Memory B cell (primary cell): ENCODE measurements around the gene SLC12A9.
A peak's percentile ranks its signal among the peaks of the same experiment; 100 is the strongest.

ENCODE experiments used
- ATAC-seq: fragments of 150-1000 bp; cut with Tn5 transposase; 2 replicates; pipeline ENCODE4 v1.10.0; 2021; ENCODE audit warnings: low read depth, mild to moderate bottlenecking, moderate library complexity
- DNase-seq, 2 donors: peaks; one replicate each; pipeline ENCODE4 v3.0.0; 2022; ENCODE audit warnings: low spot score in 2 of 2
- H3K27ac Mint-ChIP-seq: one replicate; pipeline ENCODE4 v1.8.0; 2022; ENCODE audit warnings: mild to moderate bottlenecking, moderate library complexity, mixed read lengths
- H3K27me3 Mint-ChIP-seq: one replicate; pipeline ENCODE4 v1.8.0; 2022; ENCODE audit warnings: mixed read lengths
- H3K36me3 Mint-ChIP-seq: one replicate; pipeline ENCODE4 v1.8.0; 2022; ENCODE audit warnings: mild to moderate bottlenecking, mixed read lengths
- H3K4me1 Mint-ChIP-seq: one replicate; pipeline ENCODE4 v1.8.0; 2022; ENCODE audit warnings: mixed read lengths
- H3K4me3 Mint-ChIP-seq: one replicate; pipeline ENCODE4 v1.8.0; 2022; ENCODE audit warnings: mild to moderate bottlenecking, moderate library complexity, mixed read lengths
- H3K9me3 Mint-ChIP-seq: one replicate; pipeline ENCODE4 v1.8.0; 2022; ENCODE audit warnings: mixed read lengths

Gene SLC12A9

GRCh38 chr7:100861616-100861985, 9.1 kb downstream of the SLC12A9 start:
- H3K36me3 Mint-ChIP-seq = peaks cover 33% of the 10 kb centered on the region
- peaks cover 4% of the 10 kb centered on the region for H3K4me1 Mint-ChIP-seq
- H3K4me3 Mint-ChIP-seq = no peak overlapping the region
- no peak for ATAC-seq
- H3K27ac Mint-ChIP-seq = no peak overlapping the region
- H3K9me3 Mint-ChIP-seq = no peaks in the 10 kb centered on the region
- H3K27me3 Mint-ChIP-seq = no peaks in the 10 kb centered on the region
- DNase-seq = no peak

- DNase-seq = no peak
- Mint-ChIP-seq H3K27me3 (no peaks in the 10 kb centered on the region), H3K4me3 (no peak overlapping the region), H3K4me1 (peaks cover 12% of the 10 kb centered on the region), H3K9me3 (no peaks in the 10 kb centered on the region), H3K27ac (no peak overlapping the region), H3K36me3 (peaks cover 26% of the 10 kb centered on the region)
- no peak for ATAC-seq
These were observed 11.0 kb downstream of the SLC12A9 start for GRCh38 chr7:100863406-100863950.

- Mint-ChIP-seq H3K27ac (no peak overlapping the region), H3K9me3 (no peaks in the 10 kb centered on the region), H3K4me1 (peaks cover 12% of the 10 kb centered on the region), H3K36me3 (peaks cover 25% of the 10 kb centered on the region), H3K4me3 (no peak overlapping the region), H3K27me3 (no peaks in the 10 kb centered on the region)
- ATAC-seq (no peak), DNase-seq (no peak)
These were observed 11.8 kb downstream of the SLC12A9 start for GRCh38 chr7:100864263-100864845.

- DNase-seq (no peak), ATAC-seq (no peak)
- Mint-ChIP-seq H3K4me3 (no peak overlapping the region), H3K4me1 (peaks cover 10% of the 10 kb centered on the region), H3K27ac (no peak overlapping the region), H3K27me3 (no peaks in the 10 kb centered on the region), H3K36me3 (peaks cover 17% of the 10 kb centered on the region), H3K9me3 (no peaks in the 10 kb centered on the region)
These were observed 12.9 kb downstream of the SLC12A9 start for GRCh38 chr7:100865372-100865911.

GRCh38 chr7:100865938-100866728, 13.6 kb downstream of the SLC12A9 start:
- H3K27ac Mint-ChIP-seq = no peak overlapping the region
- H3K27me3 Mint-ChIP-seq = no peaks in the 10 kb centered on the region
- H3K4me1 Mint-ChIP-seq = peaks cover 8% of the 10 kb centered on the region
- DNase-seq = no peak
- H3K4me3 Mint-ChIP-seq = peak overlapping the region; percentile 90
- ATAC-seq = no peak
- H3K36me3 Mint-ChIP-seq = peaks cover 13% of the 10 kb centered on the region
- no peaks in the 10 kb centered on the region for H3K9me3 Mint-ChIP-seq

- H3K36me3 Mint-ChIP-seq = peaks cover 14% of the 10 kb centered on the region
- H3K4me3 Mint-ChIP-seq = peak overlapping the region; percentile 90
- ATAC-seq (no peak), DNase-seq (no peak)
- no peaks in the 10 kb centered on the region for H3K27me3 Mint-ChIP-seq
- H3K9me3 Mint-ChIP-seq = no peaks in the 10 kb centered on the region
- peak overlapping the region; percentile 88 for H3K27ac Mint-ChIP-seq
- peaks cover 8% of the 10 kb centered on the region for H3K4me1 Mint-ChIP-seq
These were observed 14.2 kb downstream of the SLC12A9 start for GRCh38 chr7:100866729-100867039.

GRCh38 chr7:100867040-100867775, 14.7 kb downstream of the SLC12A9 start, which contains the start of gene TRIP6:
TSS of gene TRIP6 (plus strand) at chr7:100867387. CDS start at chr7:100867498, 111 bp downstream.
- Mint-ChIP-seq H3K27ac (peak within 1 kb of the TSS; percentile 88), H3K36me3 (peaks cover 15% of the 10 kb centered on the region), H3K9me3 (no peaks in the 10 kb centered on the region), H3K27me3 (no peaks in the 10 kb centered on the region), H3K4me1 (peaks cover 8% of the 10 kb centered on the region), H3K4me3 (peak within 1 kb of the TSS; percentile 90)
- no peak for DNase-seq
- ATAC-seq = peak; percentile 56

GRCh38 chr7:100867776-100868485, 15.4 kb downstream of the SLC12A9 start:
- peaks cover 13% of the 10 kb centered on the region for H3K36me3 Mint-ChIP-seq
- H3K27me3 Mint-ChIP-seq = no peaks in the 10 kb centered on the region
- no peak for DNase-seq
- ATAC-seq = no peak
- peak overlapping the region; percentile 78 for H3K4me3 Mint-ChIP-seq
- peak overlapping the region; percentile 88 for H3K27ac Mint-ChIP-seq
- H3K9me3 Mint-ChIP-seq = no peaks in the 10 kb centered on the region
- H3K4me1 Mint-ChIP-seq = peaks cover 8% of the 10 kb centered on the region

- Mint-ChIP-seq H3K4me3 (peak overlapping the region; percentile 99), H3K9me3 (peaks cover 1% of the 10 kb centered on the region), H3K27ac (peak overlapping the region; percentile 96), H3K4me1 (peaks cover 18% of the 10 kb centered on the region), H3K36me3 (peaks cover 16% of the 10 kb centered on the region), H3K27me3 (no peaks in the 10 kb centered on the region)
- ATAC-seq = no peak
- no peak for DNase-seq
These were observed 21.2 kb downstream of the SLC12A9 start for GRCh38 chr7:100873599-100874299.

- peaks cover 1% of the 10 kb centered on the region for H3K9me3 Mint-ChIP-seq
- no peak for ATAC-seq
- no peaks in the 10 kb centered on the region for H3K27me3 Mint-ChIP-seq
- peak overlapping the region; percentile 99 for H3K4me3 Mint-ChIP-seq
- peaks cover 18% of the 10 kb centered on the region for H3K36me3 Mint-ChIP-seq
- no peak for DNase-seq
- peak overlapping the region; percentile 96 for H3K27ac Mint-ChIP-seq
- H3K4me1 Mint-ChIP-seq = peaks cover 20% of the 10 kb centered on the region
These were observed 21.7 kb downstream of the SLC12A9 start for GRCh38 chr7:100874300-100874576.

GRCh38 chr7:100874577-100875355, 22.3 kb downstream of the SLC12A9 start, which contains the start of gene SRRT:
TSS of gene SRRT (plus strand) at chr7:100875103. CDS start at chr7:100875591, 488 bp downstream.
- Mint-ChIP-seq H3K27ac (peak within 1 kb of the TSS; percentile 96), H3K36me3 (peaks cover 21% of the 10 kb centered on the region), H3K9me3 (peaks cover 1% of the 10 kb centered on the region), H3K4me3 (peak within 1 kb of the TSS; percentile 99), H3K4me1 (peaks cover 21% of the 10 kb centered on the region), H3K27me3 (no peaks in the 10 kb centered on the region)
- DNase-seq (peak; percentile 93 to 97), ATAC-seq (peak; percentile 95)

- H3K27ac Mint-ChIP-seq = peak overlapping the region; percentile 96
- H3K27me3 Mint-ChIP-seq = no peaks in the 10 kb centered on the region
- H3K4me3 Mint-ChIP-seq = peak overlapping the region; percentile 99
- peaks cover 25% of the 10 kb centered on the region for H3K4me1 Mint-ChIP-seq
- DNase-seq = no peak
- peaks cover 1% of the 10 kb centered on the region for H3K9me3 Mint-ChIP-seq
- peaks cover 24% of the 10 kb centered on the region for H3K36me3 Mint-ChIP-seq
- ATAC-seq = peak; percentile 5
These were observed 22.8 kb downstream of the SLC12A9 start for GRCh38 chr7:100875356-100875751.
